GM15510 (cell line): ENCODE measurements around the gene ARL8A.

Experiments used
- POLR2A ChIP-seq: IDR thresholded peaks from 3 replicates; pipeline ENCODE4 v1.6.1; 2011; ENCODE audit warnings: borderline replicate concordance; ENCODE audit not compliant: insufficient read length; ENCODE audit errors: extremely low read depth

The ARL8A gene

DNA sequence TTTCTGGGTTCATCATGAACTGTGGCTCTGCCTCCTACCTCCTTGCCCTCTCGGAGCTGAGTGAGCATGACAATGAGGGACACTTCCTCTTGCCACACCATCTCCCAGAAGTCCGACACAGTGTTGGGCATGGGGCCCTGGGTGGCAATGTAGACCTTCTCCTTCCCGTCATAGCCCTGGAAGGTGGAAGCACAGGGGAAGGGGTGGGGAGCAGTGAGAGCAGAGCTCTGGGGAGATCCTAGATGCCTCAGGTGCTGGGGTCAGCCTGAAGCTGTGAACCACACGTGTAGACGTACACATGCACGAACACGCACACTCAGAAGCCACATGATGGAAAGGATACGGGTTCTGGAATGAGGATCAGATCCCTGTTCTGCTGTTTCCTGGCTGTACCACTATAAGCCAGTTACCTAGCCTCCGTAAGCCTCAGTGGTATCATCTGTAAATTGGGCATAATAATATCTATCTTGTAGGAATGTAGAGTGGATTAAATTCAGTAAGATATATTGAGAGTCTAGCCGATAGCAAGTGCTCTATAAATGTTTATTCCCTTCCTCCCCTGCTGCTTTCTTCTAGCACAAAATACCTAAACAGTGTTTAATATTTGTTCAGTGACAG is 9.7 kb upstream of the ARL8A start:
- no peak for TF ChIP-seq POLR2A

- no peak for TF ChIP-seq POLR2A
Observed at GRCh38 chr1:202153284-202153683, 8.7 kb upstream of the ARL8A start.

DNA sequence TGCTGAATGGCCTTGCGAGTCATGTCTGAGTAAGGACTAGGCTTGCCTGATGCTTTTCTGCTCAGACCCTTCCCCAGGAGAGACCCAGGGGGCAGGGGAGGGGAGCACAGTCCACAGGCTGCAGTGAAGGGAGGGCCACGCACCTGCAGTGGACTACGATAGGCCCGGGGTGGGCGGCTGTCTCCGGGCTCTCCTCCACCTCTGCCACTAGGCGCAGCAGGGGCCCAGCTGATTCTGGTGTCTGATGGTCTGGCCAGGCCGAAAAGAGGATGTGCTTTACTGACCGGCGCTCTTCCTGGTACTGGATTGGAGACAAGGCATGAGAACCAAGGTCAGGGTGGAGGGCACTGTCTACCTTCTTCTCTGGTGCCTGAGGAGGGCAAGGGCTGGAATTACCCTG is 7.9 kb upstream of the ARL8A start:
- TF ChIP-seq POLR2A, result no peak

DNA sequence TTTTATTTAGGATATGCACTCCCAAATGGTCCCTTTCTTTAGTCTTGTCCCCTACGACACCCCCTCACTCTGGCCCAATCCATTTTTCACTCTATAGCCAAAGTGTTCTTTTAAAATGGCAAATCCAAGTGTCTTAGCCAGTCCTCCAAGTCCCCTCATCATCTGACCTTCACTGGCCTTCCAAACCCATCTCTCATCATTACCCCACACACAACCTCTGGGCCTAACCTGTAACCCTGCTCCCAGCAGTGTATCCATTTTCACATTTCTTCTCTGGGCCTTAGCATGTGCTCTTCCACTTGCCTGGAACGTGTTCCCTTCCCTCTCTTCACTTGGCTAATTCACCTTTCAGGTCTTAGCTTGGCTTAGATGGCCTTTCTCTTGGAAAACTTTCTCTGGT is 6.5 kb upstream of the ARL8A start:
- TF ChIP-seq POLR2A, result no peak

DNA sequence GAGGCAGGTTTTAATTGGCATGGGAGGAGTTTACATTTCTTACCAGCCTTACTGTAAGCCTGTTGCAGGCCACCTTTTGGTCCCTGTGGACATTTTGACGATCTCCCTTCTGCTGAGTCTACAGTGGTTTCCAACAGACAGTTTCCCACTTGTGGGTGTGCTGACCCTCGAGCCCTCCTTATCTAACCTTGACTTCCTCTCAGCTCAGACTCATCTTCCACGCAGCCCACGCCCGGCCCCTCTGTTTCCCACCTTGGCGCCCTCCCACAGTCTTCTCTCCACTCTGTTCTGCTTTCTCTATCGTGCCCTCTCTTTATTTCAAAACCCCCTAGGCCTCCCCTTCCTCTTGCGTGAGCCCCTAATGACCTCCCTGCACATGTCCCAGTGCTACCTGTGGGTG is 6.1 kb upstream of the ARL8A start:
- TF ChIP-seq POLR2A, result no peak

DNA sequence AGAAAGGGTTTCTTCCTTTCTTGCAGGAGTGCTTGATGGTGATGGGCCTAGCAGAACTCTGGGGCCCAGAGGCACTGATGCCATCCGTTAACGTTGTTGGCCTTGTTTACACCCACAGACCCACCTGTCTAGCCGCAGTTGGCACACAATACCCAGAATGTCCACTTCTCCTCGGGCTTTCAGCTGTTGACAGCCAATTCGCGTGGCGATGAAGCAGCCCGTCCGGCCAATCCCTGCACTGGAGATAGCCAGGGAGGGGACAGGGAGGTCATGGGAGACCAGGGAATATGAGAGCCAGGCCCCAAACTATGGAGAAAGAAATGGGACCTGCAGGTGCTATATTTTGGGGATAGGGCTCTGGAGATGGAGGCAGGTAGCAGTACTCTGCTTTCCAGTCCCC is 5.7 kb upstream of the ARL8A start:
- no peak for TF ChIP-seq POLR2A

- no peak for TF ChIP-seq POLR2A
Observed at GRCh38 chr1:202149566-202149965, 5.0 kb upstream of the ARL8A start.

GRCh38 chr1:202148391-202148790 is 3.9 kb upstream of the ARL8A start:
- TF ChIP-seq POLR2A, result no peak

DNA sequence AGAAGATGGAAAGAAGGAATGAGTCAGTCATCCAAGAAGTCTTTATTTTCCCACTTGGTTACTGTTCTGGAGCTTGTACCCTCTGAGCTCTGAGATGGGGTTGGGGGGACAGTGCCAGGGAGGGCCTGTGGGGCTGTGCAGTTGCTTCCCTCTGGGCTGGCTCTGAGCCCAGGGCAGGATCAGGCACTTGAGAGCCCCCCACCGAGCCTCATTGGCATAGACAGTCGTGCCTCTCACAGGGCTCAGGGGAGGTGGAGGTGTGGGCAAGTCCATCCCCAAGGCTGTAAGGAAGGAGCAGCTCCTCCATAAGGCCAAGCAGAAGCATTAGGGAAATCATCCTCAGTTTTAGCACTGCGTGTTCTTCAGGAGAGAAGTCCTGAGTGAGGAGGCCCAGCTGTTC is 2.5 kb upstream of the ARL8A start:
- no peak for TF ChIP-seq POLR2A

DNA sequence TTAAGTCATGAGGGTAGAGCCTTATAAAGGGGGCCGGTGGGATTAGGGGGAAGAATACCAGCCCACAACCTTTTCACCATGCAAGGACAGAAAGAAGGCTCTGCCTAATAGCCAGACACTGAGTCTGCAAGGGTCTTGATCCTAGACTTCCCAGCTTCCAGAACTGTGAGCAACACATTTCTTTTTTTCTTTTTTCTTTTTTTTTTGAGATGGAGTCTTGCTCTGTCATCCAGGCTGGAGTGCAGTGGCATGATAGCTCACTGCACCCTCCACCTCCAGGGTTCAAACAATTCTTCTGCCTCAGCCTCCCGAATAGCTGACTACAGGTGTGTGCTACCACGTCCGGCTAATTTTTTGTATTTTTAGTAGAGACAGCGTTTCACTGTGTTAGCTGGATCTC is 1.7 kb upstream of the ARL8A start:
- TF ChIP-seq POLR2A, result no peak

- no peak for TF ChIP-seq POLR2A
Observed at GRCh38 chr1:202145068-202145743, 669 bp upstream of the ARL8A start.

DNA sequence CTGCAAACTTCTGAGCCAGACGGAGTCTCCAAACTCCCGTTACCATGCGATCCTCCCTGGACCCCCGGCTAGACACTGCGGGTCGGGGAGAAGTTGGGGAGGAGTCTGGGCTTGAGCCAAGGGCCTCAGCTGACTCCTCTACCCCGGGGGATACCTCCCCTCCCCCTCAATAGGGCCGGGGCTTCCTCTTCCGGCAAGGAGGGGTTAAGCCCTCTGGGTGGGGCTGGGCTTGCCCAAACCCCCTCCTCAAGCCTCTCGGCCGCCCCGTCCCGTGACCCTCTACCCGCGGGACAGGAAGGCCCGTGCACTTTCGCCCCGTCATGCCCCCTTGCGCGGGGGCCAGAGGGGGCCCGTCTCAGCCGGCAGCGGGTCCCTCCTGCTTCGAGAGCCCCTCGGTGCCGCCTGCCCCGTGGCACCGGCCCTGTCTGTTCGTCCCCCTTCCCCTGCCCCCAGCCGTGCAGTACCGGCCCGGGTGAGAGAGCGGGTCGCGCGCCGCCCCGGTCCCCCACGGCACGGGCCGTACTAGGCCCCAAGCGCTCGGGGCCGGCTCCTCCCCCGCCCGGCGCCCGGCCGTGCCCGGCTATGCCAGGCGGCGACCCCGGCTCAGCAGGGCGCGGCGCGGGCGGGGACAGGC is 652 bp downstream of the ARL8A start:
- peak; percentile 34 for TF ChIP-seq POLR2A

DNA sequence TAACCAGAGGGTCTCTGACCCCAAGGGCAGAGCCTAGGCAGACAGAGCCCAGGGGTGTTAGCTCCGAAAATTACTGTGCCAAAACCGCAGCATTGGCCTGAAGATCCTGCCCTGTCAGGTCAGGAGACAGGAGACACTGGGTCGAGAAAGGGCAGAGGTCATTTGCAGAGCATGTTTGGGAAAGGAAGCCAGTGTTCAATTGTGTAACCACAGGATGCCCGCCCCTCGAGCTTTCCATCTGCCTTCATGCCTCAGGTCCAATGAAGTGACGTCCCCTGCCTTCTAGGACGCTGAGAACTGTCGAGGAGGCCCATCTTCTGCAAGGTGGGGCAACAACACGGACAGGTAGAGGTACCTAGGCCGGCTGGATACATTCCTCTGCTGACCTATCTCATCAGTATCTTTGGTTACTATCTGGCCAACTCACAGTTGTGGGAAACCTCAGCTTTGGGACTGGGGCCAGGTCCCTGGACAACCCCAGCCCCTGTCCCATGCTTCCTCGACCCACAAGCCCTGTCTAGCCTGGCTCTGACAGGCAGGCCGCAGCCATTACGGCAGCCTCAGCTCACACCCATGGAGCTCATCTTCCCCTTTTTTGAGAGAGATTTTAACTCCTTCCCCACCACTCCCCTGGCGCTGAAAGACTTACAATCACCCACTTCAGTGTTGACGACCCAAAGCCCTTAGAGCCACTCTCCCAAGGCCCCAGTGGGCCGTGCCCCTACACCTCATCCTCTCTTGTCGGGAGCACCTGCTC is 1.3 kb downstream of the ARL8A start:
- TF ChIP-seq POLR2A, result no peak

- no peak for TF ChIP-seq POLR2A
Observed at GRCh38 chr1:202140833-202141232, 3.7 kb downstream of the ARL8A start.

GRCh38 chr1:202135221-202135721 is 9.3 kb downstream of the ARL8A start:
- no peak for TF ChIP-seq POLR2A
